Progenitor cell of endocrine pancreas (in vitro differentiated cells): ENCODE results near the gene SMAP1. TPM values are rescaled to one million over a fixed set of nuclear protein-coding genes. Genes with fewer than 3 reads are reported as not detected.
"Not testable (repeated sequence)": the region's sequence is repeated elsewhere in the genome, so short reads cannot be mapped to it uniquely, and the experiment has no call there.

Experiments used
- DNase-seq: peaks from one replicate; pipeline ENCODE4 v3.0.0; 2021; ENCODE audit warnings: low spot score; ENCODE audit not compliant: unreplicated experiment
- H3K27ac Mint-ChIP-seq: 2 replicates; pipeline ENCODE4 v1.8.0; 2021; ENCODE audit warnings: mild to moderate bottlenecking, moderate library complexity, mixed read lengths
- H3K27me3 Mint-ChIP-seq: 2 replicates; pipeline ENCODE4 v1.8.0; 2021; ENCODE audit warnings: mixed read lengths
- H3K36me3 Mint-ChIP-seq: 2 replicates; pipeline ENCODE4 v1.8.0; 2022; ENCODE audit warnings: mixed read lengths; ENCODE audit not compliant: insufficient read depth
- H3K4me1 Mint-ChIP-seq: 2 replicates; pipeline ENCODE4 v1.8.0; 2021; ENCODE audit warnings: low read depth, mixed read lengths
- H3K4me3 Mint-ChIP-seq: 2 replicates; pipeline ENCODE4 v1.8.0; 2021; ENCODE audit warnings: low read depth, mild to moderate bottlenecking, moderate library complexity, mixed read lengths
- H3K9me3 Mint-ChIP-seq: 2 replicates; pipeline ENCODE4 v1.8.0; 2021; ENCODE audit warnings: low read depth, mixed read lengths
- CTCF ChIP-seq: fragments of 200-600 bp; sonication (generic); IDR thresholded peaks from one replicate; pipeline ENCODE4 v1.5.0; 2021; ENCODE audit warnings: antibody characterized with exemption, mild to moderate bottlenecking; ENCODE audit not compliant: unreplicated experiment
- total RNA-seq: library from RNA; stranded (reverse); gene quantifications from 2 replicates; pipeline ENCODE4 v1.2.1, GENCODE V29; 2021

The SMAP1 gene
- total RNA-seq, 1 donor from 2014 or later, result 32.8 TPM

- no peak for DNase-seq
- Mint-ChIP-seq H3K4me3 (no peak overlapping the region), H3K27me3 (no peaks in the 10 kb centered on the region), H3K27ac (no peak overlapping the region), H3K4me1 (no peaks in the 10 kb centered on the region), H3K9me3 (peaks cover 5% of the 10 kb centered on the region), H3K36me3 (peaks cover 18% of the 10 kb centered on the region)
- no peak for TF ChIP-seq CTCF
Observed at GRCh38 chr6:70735513-70735912, 67.8 kb downstream of the SMAP1 start.

DNA sequence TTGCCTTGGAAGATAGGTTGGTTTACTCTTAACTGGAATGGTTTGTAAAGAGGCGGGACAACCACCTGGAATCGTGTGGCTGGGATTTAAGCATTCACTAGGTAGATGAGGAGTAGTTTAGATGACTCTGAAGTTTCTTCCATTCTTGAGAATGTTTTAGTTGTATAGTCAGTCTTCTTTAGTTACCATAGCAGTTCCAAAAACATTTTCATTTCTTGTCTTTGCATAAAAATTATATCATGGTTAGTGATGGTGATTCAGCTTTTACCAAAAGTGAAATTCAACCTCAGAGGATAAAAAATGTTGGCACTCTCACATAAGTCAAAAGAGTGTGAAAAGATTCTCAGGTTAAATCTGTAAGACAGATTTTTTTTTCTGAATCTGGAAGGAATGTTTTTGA is 70.3 kb downstream of the SMAP1 start:
- Mint-ChIP-seq H3K4me1 (no peaks in the 10 kb centered on the region), H3K27ac (no peak overlapping the region)
- DNase-seq, result no peak

GRCh38 chr6:70739534-70739933 is 71.9 kb downstream of the SMAP1 start:
- Mint-ChIP-seq H3K4me1 (no peaks in the 10 kb centered on the region), H3K36me3 (peaks cover 40% of the 10 kb centered on the region), H3K27me3 (no peaks in the 10 kb centered on the region), H3K27ac (no peak overlapping the region), H3K4me3 (no peak overlapping the region), H3K9me3 (peaks cover 18% of the 10 kb centered on the region)
- DNase-seq, result no peak
- no peak for TF ChIP-seq CTCF

More for the DNA sequence above, 70.3 kb downstream of the SMAP1 start:
- Mint-ChIP-seq H3K27me3 (no peaks in the 10 kb centered on the region), H3K9me3 (peaks cover 16% of the 10 kb centered on the region), H3K36me3 (peaks cover 35% of the 10 kb centered on the region), H3K4me3 (no peak overlapping the region)
- no peak for TF ChIP-seq CTCF

GRCh38 chr6:70740746-70741145 is 73.1 kb downstream of the SMAP1 start:
- not testable (repeated sequence) for H3K27ac Mint-ChIP-seq, H3K27me3 Mint-ChIP-seq, H3K4me3 Mint-ChIP-seq, H3K4me1 Mint-ChIP-seq, DNase-seq
- Mint-ChIP-seq H3K9me3 (peaks cover 20% of the 10 kb centered on the region), H3K36me3 (peaks cover 45% of the 10 kb centered on the region)

- H3K36me3 Mint-ChIP-seq, result peaks cover 47% of the 10 kb centered on the region
- H3K4me1 Mint-ChIP-seq, DNase-seq, H3K4me3 Mint-ChIP-seq, H3K27ac Mint-ChIP-seq, H3K27me3 Mint-ChIP-seq: not testable (repeated sequence)
- H3K9me3 Mint-ChIP-seq, result peaks cover 22% of the 10 kb centered on the region
Observed at GRCh38 chr6:70742462-70742861, 74.8 kb downstream of the SMAP1 start.

DNA sequence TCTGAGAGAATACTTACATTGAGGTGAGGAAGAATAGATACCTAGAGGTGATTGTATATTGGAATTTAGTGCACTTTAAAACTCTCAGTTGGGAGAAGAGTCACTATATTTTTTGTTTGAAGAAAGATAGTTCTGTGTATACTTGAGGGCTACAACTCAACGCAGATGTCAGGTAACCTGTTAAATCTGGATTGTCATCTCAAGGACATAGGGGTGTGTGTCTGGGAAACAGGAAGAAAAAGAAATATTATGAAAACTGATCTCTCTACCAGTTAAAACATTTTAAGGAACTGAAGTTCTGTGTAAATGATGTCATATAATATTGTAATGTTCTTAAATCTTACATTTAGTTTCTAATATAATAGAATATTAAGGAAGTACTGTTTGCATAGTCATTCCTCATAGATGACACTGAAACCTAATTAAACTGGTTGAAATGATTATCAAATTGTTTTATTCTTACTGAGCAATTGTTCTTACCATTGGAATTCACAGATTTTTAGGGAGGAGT is 86.2 kb downstream of the SMAP1 start:
- no peak overlapping the region for H3K27ac Mint-ChIP-seq
- DNase-seq, result no peak
- H3K4me1 Mint-ChIP-seq, result no peaks in the 10 kb centered on the region
- no peak overlapping the region for H3K4me3 Mint-ChIP-seq
- TF ChIP-seq CTCF, result no peak
- H3K36me3 Mint-ChIP-seq, result peaks cover 11% of the 10 kb centered on the region
- H3K9me3 Mint-ChIP-seq, result peaks cover 5% of the 10 kb centered on the region
- no peaks in the 10 kb centered on the region for H3K27me3 Mint-ChIP-seq
